ENCODE data around the gene ZBTB39. TPM values are rescaled to one million over a fixed set of nuclear protein-coding genes. Genes with fewer than 3 reads are reported as not detected.

Gene ZBTB39
- total and polyA plus RNA-seq, 4 donors = 1.8 to 9.9 (median 3.0) TPM

DNA sequence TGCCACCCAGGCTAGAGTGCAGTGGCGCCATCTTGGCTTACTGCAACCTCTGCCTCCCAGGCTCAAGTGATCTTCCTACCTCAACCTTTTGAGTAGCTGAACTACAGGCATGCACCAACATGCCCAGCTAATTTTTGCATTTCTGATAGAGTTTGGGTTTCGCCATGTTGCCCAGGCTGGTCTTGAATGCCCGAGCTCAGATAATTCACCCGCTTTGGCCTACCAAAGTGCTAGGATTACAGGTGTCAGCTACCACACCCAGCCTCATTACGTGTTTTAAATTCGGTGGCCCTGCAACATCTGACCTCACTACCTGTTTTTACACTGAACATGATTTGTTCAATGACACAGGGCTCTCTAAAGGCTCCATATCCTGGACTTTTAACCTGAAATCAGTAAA is 26.1 kb downstream of the ZBTB39 start:
- Histone ChIP-seq H3K27ac (ENCODE audit: low read depth in 1 of 2, low read length in 2 of 2) (no peak overlapping the region), H3K4me3 (ENCODE audit: low read depth in 1 of 3, low read length in 3 of 3) (no peak overlapping the region), H3K36me3 (ENCODE audit: control insufficient read depth in 4 of 4, insufficient read depth in 3 of 4, low read depth in 1 of 4, low read length in 3 of 4) (no peaks in the 10 kb centered on the region), H3K4me1 (ENCODE audit: control insufficient read depth in 4 of 4, insufficient read depth in 4 of 4, low read length in 3 of 4) (peaks cover 2 to 15% (median 11%) of the 10 kb centered on the region in 4 donors), H3K27me3 (ENCODE audit: control insufficient read depth in 4 of 4, insufficient read depth in 4 of 4, low read length in 3 of 4) (no peaks in the 10 kb centered on the region), H3K9ac (ENCODE audit: low read depth in 1 of 2, low read length in 2 of 2) (no peak overlapping the region), H3K9me3 (ENCODE audit: control insufficient read depth in 4 of 4, low read length in 3 of 4) (no peaks in the 10 kb centered on the region)
- DNase-seq (ENCODE audit: low spot score) = peak; percentile 8
- no peak for TF ChIP-seq GABPA (IDR thresholded peaks at IDR 0.05 in 1 of 2, conservative IDR thresholded peaks at IDR 0.05 in 1 of 2)
- TF ChIP-seq YY1 (IDR thresholded peaks at IDR 0.05) = no peak
- TF ChIP-seq, protein P1, sequence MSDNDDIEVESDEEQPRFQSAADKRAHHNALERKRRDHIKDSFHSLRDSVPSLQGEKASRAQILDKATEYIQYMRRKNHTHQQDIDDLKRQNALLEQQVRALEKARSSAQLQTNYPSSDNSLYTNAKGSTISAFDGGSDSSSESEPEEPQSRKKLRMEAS (IDR thresholded peaks at IDR 0.05) = no peak
- no peak for TF ChIP-seq FOXA2 (IDR thresholded peaks at IDR 0.05)
- TF ChIP-seq HNF4G (IDR thresholded peaks at IDR 0.05) = no peak
- no peak for TF ChIP-seq FOXA1 (IDR thresholded peaks at IDR 0.05)
- TF ChIP-seq HNF4A (conservative IDR thresholded peaks at IDR 0.05) = no peak
- TF ChIP-seq JUND (IDR thresholded peaks at IDR 0.05) = no peak
- TF ChIP-seq, protein P2, sequence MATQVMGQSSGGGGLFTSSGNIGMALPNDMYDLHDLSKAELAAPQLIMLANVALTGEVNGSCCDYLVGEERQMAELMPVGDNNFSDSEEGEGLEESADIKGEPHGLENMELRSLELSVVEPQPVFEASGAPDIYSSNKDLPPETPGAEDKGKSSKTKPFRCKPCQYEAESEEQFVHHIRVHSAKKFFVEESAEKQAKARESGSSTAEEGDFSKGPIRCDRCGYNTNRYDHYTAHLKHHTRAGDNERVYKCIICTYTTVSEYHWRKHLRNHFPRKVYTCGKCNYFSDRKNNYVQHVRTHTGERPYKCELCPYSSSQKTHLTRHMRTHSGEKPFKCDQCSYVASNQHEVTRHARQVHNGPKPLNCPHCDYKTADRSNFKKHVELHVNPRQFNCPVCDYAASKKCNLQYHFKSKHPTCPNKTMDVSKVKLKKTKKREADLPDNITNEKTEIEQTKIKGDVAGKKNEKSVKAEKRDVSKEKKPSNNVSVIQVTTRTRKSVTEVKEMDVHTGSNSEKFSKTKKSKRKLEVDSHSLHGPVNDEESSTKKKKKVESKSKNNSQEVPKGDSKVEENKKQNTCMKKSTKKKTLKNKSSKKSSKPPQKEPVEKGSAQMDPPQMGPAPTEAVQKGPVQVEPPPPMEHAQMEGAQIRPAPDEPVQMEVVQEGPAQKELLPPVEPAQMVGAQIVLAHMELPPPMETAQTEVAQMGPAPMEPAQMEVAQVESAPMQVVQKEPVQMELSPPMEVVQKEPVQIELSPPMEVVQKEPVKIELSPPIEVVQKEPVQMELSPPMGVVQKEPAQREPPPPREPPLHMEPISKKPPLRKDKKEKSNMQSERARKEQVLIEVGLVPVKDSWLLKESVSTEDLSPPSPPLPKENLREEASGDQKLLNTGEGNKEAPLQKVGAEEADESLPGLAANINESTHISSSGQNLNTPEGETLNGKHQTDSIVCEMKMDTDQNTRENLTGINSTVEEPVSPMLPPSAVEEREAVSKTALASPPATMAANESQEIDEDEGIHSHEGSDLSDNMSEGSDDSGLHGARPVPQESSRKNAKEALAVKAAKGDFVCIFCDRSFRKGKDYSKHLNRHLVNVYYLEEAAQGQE (IDR thresholded peaks at IDR 0.05) = no peak
- no peak for TF ChIP-seq SP1 (IDR thresholded peaks at IDR 0.05)
- 97% methylated on average over 6 of the region's 6 CpGs for WGBS

DNA sequence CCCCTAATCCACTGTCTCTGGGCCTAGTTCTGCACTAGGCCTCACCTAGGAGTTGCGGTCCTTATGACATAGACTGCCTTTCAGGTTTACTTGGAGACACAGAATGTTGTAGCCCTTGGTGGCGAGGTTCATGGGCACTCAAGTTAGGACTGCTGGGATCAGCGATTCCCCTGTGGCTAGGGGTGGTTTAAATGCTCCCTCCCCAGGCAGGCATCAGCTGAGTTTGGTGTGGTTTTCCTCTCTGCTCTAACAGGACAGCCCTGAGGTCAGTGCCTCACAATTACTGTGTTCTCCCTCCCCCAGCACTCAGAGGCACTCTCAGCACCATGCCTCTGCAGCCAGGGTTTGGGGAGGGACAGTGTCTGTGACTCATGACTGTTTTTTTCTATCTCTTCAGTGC is 26.7 kb downstream of the ZBTB39 start:
- TF ChIP-seq, protein P3, sequence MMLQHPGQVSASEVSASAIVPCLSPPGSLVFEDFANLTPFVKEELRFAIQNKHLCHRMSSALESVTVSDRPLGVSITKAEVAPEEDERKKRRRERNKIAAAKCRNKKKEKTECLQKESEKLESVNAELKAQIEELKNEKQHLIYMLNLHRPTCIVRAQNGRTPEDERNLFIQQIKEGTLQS (IDR thresholded peaks at IDR 0.05) = no peak
- TF ChIP-seq SP1 (IDR thresholded peaks at IDR 0.05) (no peak), RAD21 (IDR thresholded peaks at IDR 0.05) (no peak), FOXA2 (IDR thresholded peaks at IDR 0.05) (no peak), YY1 (IDR thresholded peaks at IDR 0.05) (no peak), GABPA (IDR thresholded peaks at IDR 0.05 in 1 of 2, conservative IDR thresholded peaks at IDR 0.05 in 1 of 2) (no peak), NR2F2 (IDR thresholded peaks at IDR 0.05) (no peak), HNF4G (IDR thresholded peaks at IDR 0.05) (no peak), FOXA1 (IDR thresholded peaks at IDR 0.05) (no peak), JUND (IDR thresholded peaks at IDR 0.05) (no peak), HNF4A (conservative IDR thresholded peaks at IDR 0.05) (no peak), EGR1 (IDR thresholded peaks at IDR 0.05; ENCODE audit: low read depth in 2 of 2) (no peak), TAF1 (conservative IDR thresholded peaks at IDR 0.05) (no peak), RXRA (IDR thresholded peaks at IDR 0.05) (no peak)
- TF ChIP-seq, protein P1 (IDR thresholded peaks at IDR 0.05) = no peak
- TF ChIP-seq, protein P4, sequence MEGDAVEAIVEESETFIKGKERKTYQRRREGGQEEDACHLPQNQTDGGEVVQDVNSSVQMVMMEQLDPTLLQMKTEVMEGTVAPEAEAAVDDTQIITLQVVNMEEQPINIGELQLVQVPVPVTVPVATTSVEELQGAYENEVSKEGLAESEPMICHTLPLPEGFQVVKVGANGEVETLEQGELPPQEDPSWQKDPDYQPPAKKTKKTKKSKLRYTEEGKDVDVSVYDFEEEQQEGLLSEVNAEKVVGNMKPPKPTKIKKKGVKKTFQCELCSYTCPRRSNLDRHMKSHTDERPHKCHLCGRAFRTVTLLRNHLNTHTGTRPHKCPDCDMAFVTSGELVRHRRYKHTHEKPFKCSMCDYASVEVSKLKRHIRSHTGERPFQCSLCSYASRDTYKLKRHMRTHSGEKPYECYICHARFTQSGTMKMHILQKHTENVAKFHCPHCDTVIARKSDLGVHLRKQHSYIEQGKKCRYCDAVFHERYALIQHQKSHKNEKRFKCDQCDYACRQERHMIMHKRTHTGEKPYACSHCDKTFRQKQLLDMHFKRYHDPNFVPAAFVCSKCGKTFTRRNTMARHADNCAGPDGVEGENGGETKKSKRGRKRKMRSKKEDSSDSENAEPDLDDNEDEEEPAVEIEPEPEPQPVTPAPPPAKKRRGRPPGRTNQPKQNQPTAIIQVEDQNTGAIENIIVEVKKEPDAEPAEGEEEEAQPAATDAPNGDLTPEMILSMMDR (IDR thresholded peaks at IDR 0.05; ENCODE audit: low read depth, low read length, missing input control) = no peak
- TF ChIP-seq, protein P2 (IDR thresholded peaks at IDR 0.05) = no peak
- TF ChIP-seq, protein P5, sequence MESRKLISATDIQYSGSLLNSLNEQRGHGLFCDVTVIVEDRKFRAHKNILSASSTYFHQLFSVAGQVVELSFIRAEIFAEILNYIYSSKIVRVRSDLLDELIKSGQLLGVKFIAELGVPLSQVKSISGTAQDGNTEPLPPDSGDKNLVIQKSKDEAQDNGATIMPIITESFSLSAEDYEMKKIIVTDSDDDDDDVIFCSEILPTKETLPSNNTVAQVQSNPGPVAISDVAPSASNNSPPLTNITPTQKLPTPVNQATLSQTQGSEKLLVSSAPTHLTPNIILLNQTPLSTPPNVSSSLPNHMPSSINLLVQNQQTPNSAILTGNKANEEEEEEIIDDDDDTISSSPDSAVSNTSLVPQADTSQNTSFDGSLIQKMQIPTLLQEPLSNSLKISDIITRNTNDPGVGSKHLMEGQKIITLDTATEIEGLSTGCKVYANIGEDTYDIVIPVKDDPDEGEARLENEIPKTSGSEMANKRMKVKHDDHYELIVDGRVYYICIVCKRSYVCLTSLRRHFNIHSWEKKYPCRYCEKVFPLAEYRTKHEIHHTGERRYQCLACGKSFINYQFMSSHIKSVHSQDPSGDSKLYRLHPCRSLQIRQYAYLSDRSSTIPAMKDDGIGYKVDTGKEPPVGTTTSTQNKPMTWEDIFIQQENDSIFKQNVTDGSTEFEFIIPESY (IDR thresholded peaks at IDR 0.05) = no peak
- H3K36me3 ChIP-seq (ENCODE audit: control insufficient read depth in 4 of 4, insufficient read depth in 3 of 4, low read depth in 1 of 4, low read length in 3 of 4) = no peaks in the 10 kb centered on the region
- peaks cover 2 to 15% (median 11%) of the 10 kb centered on the region in 4 donors for H3K4me1 ChIP-seq (ENCODE audit: control insufficient read depth in 4 of 4, insufficient read depth in 4 of 4, low read length in 3 of 4)
- peak; percentile 24 for DNase-seq (ENCODE audit: low spot score)
- H3K27ac ChIP-seq (ENCODE audit: low read depth in 1 of 2, low read length in 2 of 2) = no peak overlapping the region
- H3K4me3 ChIP-seq (ENCODE audit: low read depth in 1 of 3, low read length in 3 of 3) = no peak overlapping the region
- no peak overlapping the region for H3K9ac ChIP-seq (ENCODE audit: low read depth in 1 of 2, low read length in 2 of 2)
- 96% methylated on average over 3 of the region's 3 CpGs for WGBS
- no peaks in the 10 kb centered on the region for H3K27me3 ChIP-seq (ENCODE audit: control insufficient read depth in 4 of 4, insufficient read depth in 4 of 4, low read length in 3 of 4)
- H3K9me3 ChIP-seq (ENCODE audit: control insufficient read depth in 4 of 4, low read length in 3 of 4) = no peaks in the 10 kb centered on the region
